ENCODE data around the gene CRB2. TPM values are rescaled to one million over a fixed set of nuclear protein-coding genes. Genes with fewer than 3 reads are reported as not detected.

CRB2 gene
- total and polyA plus RNA-seq, 2 donors (not counting 1 experiment from before 2014, with no cell fraction given) = 1.4 to 2.4 TPM

- DNase-seq (no peak), ATAC-seq (ENCODE audit: low read depth) (no peak)
- POLR2A ChIA-PET = no interaction called here
- Histone ChIP-seq H3K4me2 (replicated peaks; ENCODE audit: low read depth, low read length, poor library complexity, severe bottlenecking) (no peak overlapping the region), H3K27ac (ENCODE audit: low read length in 2 of 2) (no peak overlapping the region), H3K9ac (ENCODE audit: low read length) (no peak overlapping the region), H2AFZ (ENCODE audit: insufficient read depth, low read depth, low read length, poor library complexity, severe bottlenecking) (no peak overlapping the region), H3K79me2 (ENCODE audit: control insufficient read depth, insufficient read depth, low read length) (no peaks in the 10 kb centered on the region), H3K27me3 (replicated peaks in 1 of 4; ENCODE audit: control extremely low read depth in 1 of 4, control insufficient read depth in 3 of 4, insufficient read depth in 4 of 4, low read length in 3 of 4) (no peaks in the 10 kb centered on the region), H3K4me3 (ENCODE audit: control extremely low read depth in 1 of 5, extremely low read depth in 1 of 5, insufficient read depth in 1 of 5, low read depth in 2 of 5, low read length in 4 of 5) (no peak overlapping the region), H3K4me1 (ENCODE audit: control insufficient read depth in 2 of 2, insufficient read depth in 2 of 2, low read length in 2 of 2) (peaks cover 4 to 9% of the 10 kb centered on the region in 2 donors), H3K36me3 (replicated peaks in 1 of 2; ENCODE audit: control extremely low read depth in 1 of 2, control insufficient read depth in 1 of 2, extremely low read depth in 1 of 2, insufficient read depth in 2 of 2, low read length in 1 of 2) (peaks cover 0 to 9% of the 10 kb centered on the region in 2 experiments), H4K20me1 (ENCODE audit: control insufficient read depth, insufficient read depth, low read length, poor library complexity, severe bottlenecking) (no peaks in the 10 kb centered on the region), H3K9me3 (ENCODE audit: control extremely low read depth in 1 of 3, control insufficient read depth in 2 of 3, insufficient read depth in 1 of 3, low read length in 2 of 3) (no peaks in the 10 kb centered on the region)
- Mint-ChIP-seq H3K9me3 (ENCODE audit: insufficient read depth) (no peaks in the 10 kb centered on the region), H3K27ac (no peak overlapping the region), H3K27me3 (no peaks in the 10 kb centered on the region), H3K4me1 (peaks cover 10% of the 10 kb centered on the region), H3K4me3 (no peak overlapping the region)
- no peak for TF ChIP-seq CTCF (IDR thresholded peaks at IDR 0.05)
- no peak for TF ChIP-seq EZH2 (IDR thresholded peaks at IDR 0.05; ENCODE audit: borderline replicate concordance, insufficient read depth, low read depth, low read length, poor library complexity, severe bottlenecking)
- WGBS (ENCODE audit: insufficient coverage) = 96% methylated on average over 7 of the region's 8 CpGs
- CTCF ChIA-PET = no interaction called here
- intact Hi-C loops (cut with micrococcal nuclease) = no loop called here
Measured at GRCh38 chr9:123421801-123422455, 65.9 kb downstream of the CRB2 start.

- no peak overlapping the region for H3K27ac Mint-ChIP-seq
- no peaks in the 10 kb centered on the region for H3K27me3 ChIP-seq (replicated peaks in 1 of 4; ENCODE audit: control extremely low read depth in 1 of 4, control insufficient read depth in 3 of 4, insufficient read depth in 4 of 4, low read length in 3 of 4)
- H4K20me1 ChIP-seq (ENCODE audit: control insufficient read depth, insufficient read depth, low read length, poor library complexity, severe bottlenecking) = no peaks in the 10 kb centered on the region
- H3K4me2 ChIP-seq (replicated peaks; ENCODE audit: low read depth, low read length, poor library complexity, severe bottlenecking) = no peak overlapping the region
- ChIA-PET CTCF (no interaction called here), POLR2A (no interaction called here)
- DNase-seq (no peak), ATAC-seq (ENCODE audit: low read depth) (no peak)
- H3K9me3 ChIP-seq (ENCODE audit: control extremely low read depth in 1 of 3, control insufficient read depth in 2 of 3, insufficient read depth in 1 of 3, low read length in 2 of 3) = no peaks in the 10 kb centered on the region
- peaks cover 6 to 13% of the 10 kb centered on the region in 2 donors for H3K4me1 ChIP-seq (ENCODE audit: control insufficient read depth in 2 of 2, insufficient read depth in 2 of 2, low read length in 2 of 2)
- H3K4me1 Mint-ChIP-seq = peaks cover 19% of the 10 kb centered on the region
- H3K36me3 ChIP-seq (replicated peaks in 1 of 2; ENCODE audit: control extremely low read depth in 1 of 2, control insufficient read depth in 1 of 2, extremely low read depth in 1 of 2, insufficient read depth in 2 of 2, low read length in 1 of 2) = peaks cover 0 to 9% of the 10 kb centered on the region in 2 experiments
- intact Hi-C loops (cut with micrococcal nuclease) = no loop called here
- H3K79me2 ChIP-seq (ENCODE audit: control insufficient read depth, insufficient read depth, low read length) = no peaks in the 10 kb centered on the region
- H3K27me3 Mint-ChIP-seq = no peaks in the 10 kb centered on the region
- H2AFZ ChIP-seq (ENCODE audit: insufficient read depth, low read depth, low read length, poor library complexity, severe bottlenecking) = no peak overlapping the region
- no peak for TF ChIP-seq EZH2 (IDR thresholded peaks at IDR 0.05; ENCODE audit: borderline replicate concordance, insufficient read depth, low read depth, low read length, poor library complexity, severe bottlenecking)
- TF ChIP-seq CTCF (IDR thresholded peaks at IDR 0.05) = no peak
- 97% methylated on average over 21 of the region's 21 CpGs for WGBS (ENCODE audit: insufficient coverage)
- no peak overlapping the region for H3K9ac ChIP-seq (ENCODE audit: low read length)
- H3K27ac ChIP-seq (ENCODE audit: low read length in 2 of 2) = no peak overlapping the region
- no peaks in the 10 kb centered on the region for H3K9me3 Mint-ChIP-seq (ENCODE audit: insufficient read depth)
- H3K4me3 ChIP-seq (ENCODE audit: control extremely low read depth in 1 of 5, extremely low read depth in 1 of 5, insufficient read depth in 1 of 5, low read depth in 2 of 5, low read length in 4 of 5) = no peak overlapping the region
- H3K4me3 Mint-ChIP-seq = no peak overlapping the region
Measured at GRCh38 chr9:123422635-123423310, 66.8 kb downstream of the CRB2 start.
